ENCODE results near the gene ZDHHC18.
A peak's percentile ranks its signal among the peaks of the same experiment; 100 is the strongest.

ZDHHC18 gene

DNA sequence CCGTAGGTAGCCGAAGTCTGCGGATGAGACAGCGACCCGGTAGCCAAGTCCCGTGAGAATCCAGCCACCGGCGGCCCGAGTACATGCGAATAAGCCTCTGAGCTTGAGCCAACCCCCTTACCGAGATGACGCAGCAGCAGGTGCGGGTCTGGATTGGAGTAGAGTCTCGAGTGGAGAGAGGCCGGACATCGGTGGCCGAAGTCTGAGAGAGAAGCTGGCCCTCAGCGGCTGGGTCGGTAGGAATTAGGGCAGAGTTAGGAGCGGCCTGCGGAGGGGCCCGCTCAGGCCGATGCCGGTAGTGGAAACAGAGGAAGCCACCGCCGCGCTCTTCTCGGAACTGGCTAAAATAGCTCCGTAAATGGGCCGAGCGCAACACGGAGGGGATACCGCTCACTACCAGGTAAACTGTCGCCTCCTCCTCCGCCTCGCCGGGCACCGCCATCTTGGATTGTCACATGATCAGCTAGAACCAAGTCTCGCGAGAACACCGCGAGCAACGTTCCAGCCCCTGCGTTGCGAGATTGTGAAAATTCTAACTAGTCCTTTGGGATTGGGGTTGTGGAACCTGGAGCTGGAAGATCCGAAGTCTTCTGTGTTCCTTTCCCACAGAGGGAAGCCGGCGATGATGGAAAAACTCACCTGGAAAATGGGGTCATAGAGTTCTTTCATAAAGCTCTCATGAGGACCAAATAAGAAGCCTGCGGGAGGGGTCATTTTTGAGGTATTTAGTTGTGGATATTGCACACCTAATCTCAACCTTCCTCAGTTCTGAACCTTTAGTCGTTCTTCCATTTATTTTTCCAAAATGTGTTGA lies 73.7 kb downstream of the ZDHHC18 start, which contains the start of gene GPATCH3 (continued):
- TF ChIP-seq ZNF214 (tag by site-specific recombination; IDR thresholded peaks at IDR 0.05; ENCODE audit: borderline replicate concordance) (no peak), SETDB1 (IDR thresholded peaks at IDR 0.05; ENCODE audit: insufficient read length, low read length) (no peak), ZBTB48 (tag by site-specific recombination; IDR thresholded peaks at IDR 0.05) (no peak), GLI2 (tag by site-specific recombination; IDR thresholded peaks at IDR 0.05; ENCODE audit: borderline replicate concordance, low read depth) (peak; percentile 26; the same call in 1 of the 2 replicates), ZNF623 (tag by site-specific recombination; IDR thresholded peaks at IDR 0.05) (peak; percentile 18; the same call in 1 of the 2 replicates), SALL2 (tag by site-specific recombination; IDR thresholded peaks at IDR 0.05; ENCODE audit: borderline replicate concordance) (no peak), ZNF24 (tag by site-specific recombination; IDR thresholded peaks at IDR 0.05) (peak; percentile 94; the same call in 1 of the 2 replicates), ZEB2 (tag by site-specific recombination; IDR thresholded peaks at IDR 0.05) (0 out of 2 replicates have a peak, but pooled peaks have one; percentile 69), ZNF544 (tag by site-specific recombination; IDR thresholded peaks at IDR 0.05) (no peak), ZNF747 (tag by site-specific recombination; IDR thresholded peaks at IDR 0.05) (no peak), ZNF529 (tag by site-specific recombination; IDR thresholded peaks at IDR 0.05; ENCODE audit: insufficient replicate concordance) (no peak), PBX3 (CRISPR knock-in tag; IDR thresholded peaks at IDR 0.05) (no peak), ZNF26 (tag by site-specific recombination; IDR thresholded peaks at IDR 0.05) (no peak)
- TF ChIP-seq, protein P1, sequence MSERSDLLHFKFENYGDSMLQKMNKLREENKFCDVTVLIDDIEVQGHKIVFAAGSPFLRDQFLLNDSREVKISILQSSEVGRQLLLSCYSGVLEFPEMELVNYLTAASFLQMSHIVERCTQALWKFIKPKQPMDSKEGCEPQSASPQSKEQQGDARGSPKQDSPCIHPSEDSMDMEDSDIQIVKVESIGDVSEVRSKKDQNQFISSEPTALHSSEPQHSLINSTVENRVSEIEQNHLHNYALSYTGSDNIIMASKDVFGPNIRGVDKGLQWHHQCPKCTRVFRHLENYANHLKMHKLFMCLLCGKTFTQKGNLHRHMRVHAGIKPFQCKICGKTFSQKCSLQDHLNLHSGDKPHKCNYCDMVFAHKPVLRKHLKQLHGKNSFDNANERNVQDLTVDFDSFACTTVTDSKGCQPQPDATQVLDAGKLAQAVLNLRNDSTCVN (tag by site-specific recombination; optimal IDR thresholded peaks at IDR 0.05) = peak; percentile 26
- TF ChIP-seq, protein P2, sequence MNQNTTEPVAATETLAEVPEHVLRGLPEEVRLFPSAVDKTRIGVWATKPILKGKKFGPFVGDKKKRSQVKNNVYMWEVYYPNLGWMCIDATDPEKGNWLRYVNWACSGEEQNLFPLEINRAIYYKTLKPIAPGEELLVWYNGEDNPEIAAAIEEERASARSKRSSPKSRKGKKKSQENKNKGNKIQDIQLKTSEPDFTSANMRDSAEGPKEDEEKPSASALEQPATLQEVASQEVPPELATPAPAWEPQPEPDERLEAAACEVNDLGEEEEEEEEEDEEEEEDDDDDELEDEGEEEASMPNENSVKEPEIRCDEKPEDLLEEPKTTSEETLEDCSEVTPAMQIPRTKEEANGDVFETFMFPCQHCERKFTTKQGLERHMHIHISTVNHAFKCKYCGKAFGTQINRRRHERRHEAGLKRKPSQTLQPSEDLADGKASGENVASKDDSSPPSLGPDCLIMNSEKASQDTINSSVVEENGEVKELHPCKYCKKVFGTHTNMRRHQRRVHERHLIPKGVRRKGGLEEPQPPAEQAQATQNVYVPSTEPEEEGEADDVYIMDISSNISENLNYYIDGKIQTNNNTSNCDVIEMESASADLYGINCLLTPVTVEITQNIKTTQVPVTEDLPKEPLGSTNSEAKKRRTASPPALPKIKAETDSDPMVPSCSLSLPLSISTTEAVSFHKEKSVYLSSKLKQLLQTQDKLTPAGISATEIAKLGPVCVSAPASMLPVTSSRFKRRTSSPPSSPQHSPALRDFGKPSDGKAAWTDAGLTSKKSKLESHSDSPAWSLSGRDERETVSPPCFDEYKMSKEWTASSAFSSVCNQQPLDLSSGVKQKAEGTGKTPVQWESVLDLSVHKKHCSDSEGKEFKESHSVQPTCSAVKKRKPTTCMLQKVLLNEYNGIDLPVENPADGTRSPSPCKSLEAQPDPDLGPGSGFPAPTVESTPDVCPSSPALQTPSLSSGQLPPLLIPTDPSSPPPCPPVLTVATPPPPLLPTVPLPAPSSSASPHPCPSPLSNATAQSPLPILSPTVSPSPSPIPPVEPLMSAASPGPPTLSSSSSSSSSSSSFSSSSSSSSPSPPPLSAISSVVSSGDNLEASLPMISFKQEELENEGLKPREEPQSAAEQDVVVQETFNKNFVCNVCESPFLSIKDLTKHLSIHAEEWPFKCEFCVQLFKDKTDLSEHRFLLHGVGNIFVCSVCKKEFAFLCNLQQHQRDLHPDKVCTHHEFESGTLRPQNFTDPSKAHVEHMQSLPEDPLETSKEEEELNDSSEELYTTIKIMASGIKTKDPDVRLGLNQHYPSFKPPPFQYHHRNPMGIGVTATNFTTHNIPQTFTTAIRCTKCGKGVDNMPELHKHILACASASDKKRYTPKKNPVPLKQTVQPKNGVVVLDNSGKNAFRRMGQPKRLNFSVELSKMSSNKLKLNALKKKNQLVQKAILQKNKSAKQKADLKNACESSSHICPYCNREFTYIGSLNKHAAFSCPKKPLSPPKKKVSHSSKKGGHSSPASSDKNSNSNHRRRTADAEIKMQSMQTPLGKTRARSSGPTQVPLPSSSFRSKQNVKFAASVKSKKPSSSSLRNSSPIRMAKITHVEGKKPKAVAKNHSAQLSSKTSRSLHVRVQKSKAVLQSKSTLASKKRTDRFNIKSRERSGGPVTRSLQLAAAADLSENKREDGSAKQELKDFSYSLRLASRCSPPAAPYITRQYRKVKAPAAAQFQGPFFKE (tag by site-specific recombination; IDR thresholded peaks at IDR 0.05; ENCODE audit: borderline replicate concordance) = no peak

Data from HEK293 (cell line).